HG02678 (cell line): Measurements from ENCODE around the gene MIA.
"Not testable (repeated sequence)": the region's sequence is repeated elsewhere in the genome, so short reads cannot be mapped to it uniquely, and the experiment has no call there.

Experiments
- ATAC-seq: cut with Tn5 transposase; IDR thresholded peaks from one replicate; pipeline ENCODE4 v1.9.1; 2021; ENCODE audit warnings: mild to moderate bottlenecking, moderate library complexity; ENCODE audit not compliant: unreplicated experiment

Gene MIA

GRCh38 chr19:40802300-40803169 lies 27.2 kb downstream of the MIA start:
- ATAC-seq = no peak

DNA sequence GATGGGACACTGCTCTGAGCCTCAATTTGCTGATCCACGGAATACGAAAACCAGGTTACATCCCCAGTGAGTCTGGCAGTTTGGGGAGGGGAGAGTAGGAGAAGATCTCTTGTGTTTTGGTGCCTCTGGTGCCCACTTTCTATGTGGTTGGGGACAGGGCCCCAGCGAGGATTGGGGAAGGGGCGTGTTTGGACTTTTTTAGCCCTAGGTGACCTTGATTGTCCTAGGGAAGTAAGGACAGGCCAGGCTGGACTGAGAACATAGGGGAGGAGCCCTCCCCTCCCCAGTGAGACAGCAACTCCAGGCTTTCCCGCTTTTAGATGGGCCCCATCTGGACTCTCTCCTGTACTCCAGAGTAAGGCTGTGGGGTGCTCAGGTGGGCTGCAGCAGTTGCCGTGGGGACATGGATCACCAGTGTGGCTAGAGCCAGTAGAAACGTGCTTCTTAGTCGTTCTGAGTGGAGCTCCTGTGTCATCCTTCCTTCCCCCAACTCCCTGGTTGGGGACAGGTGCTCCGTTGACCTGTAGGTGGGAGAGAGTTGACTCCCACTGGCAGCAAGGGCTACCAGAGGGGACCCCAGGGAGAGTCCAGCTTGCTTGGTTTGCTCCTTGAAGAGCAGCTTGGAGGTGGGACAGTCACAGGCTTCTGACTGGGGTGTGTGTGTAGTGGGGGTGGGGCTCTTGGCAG lies 28.0 kb downstream of the MIA start:
- no peak for ATAC-seq

GRCh38 chr19:40803857-40804782 lies 28.8 kb downstream of the MIA start:
- no peak for ATAC-seq

DNA sequence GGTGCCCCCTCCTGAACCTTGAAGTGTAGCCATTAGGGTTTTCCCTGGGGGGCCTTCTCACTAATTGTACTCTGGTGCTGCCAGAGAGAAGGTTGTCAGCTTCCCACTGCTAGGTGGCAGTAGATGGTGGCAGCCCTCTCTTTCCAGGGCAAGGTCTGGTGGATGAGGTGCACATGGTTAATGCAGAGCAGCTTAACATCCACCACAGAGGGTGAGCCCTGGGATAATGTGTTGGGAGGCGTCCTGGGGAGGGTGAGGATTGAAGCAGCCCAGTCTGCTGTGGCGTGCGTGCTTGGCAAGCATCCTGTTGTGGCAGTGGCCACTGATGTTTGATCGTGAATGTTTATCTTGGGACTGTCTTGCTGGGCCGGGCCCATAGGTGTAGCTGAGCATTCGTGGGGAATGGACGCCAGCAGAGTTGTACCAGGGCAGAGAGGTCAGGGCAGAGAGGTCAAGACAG lies 29.5 kb downstream of the MIA start:
- no peak for ATAC-seq

GRCh38 chr19:40805258-40805868 lies 30.0 kb downstream of the MIA start:
- no peak for ATAC-seq

DNA sequence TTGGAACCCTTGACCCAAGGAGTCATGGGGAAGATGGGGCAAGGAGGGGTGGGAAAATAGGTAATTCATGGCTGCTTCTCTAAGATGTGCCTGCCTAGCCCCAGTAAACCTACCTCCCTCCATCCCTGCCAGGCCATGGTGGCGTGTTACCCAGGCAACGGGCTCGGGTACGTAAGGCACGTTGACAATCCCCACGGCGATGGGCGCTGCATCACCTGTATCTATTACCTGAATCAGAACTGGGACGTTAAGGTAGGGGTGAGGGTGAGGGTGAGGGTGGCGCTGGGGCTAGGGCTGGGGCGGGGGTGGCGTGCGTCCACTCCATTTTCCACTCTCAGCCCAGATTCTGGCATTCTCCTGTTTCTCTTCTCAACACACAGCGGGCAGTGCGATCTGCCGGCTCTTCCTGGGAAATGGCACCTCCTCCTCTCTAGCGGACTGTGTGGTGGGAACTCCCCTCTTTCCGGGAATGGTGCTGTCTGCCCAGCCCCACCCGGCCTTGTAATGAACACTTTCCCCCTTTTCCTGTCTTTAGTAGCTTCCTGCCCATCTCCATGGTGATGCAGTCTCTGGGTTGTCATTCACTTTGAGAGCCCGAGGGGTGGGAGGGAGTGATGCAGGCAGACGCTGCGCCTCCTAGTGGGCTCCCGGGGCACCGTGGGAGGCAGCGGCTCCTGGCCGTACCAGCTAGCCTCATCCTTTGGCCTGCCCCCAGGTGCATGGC lies 31.3 kb downstream of the MIA start:
- ATAC-seq = no peak

DNA sequence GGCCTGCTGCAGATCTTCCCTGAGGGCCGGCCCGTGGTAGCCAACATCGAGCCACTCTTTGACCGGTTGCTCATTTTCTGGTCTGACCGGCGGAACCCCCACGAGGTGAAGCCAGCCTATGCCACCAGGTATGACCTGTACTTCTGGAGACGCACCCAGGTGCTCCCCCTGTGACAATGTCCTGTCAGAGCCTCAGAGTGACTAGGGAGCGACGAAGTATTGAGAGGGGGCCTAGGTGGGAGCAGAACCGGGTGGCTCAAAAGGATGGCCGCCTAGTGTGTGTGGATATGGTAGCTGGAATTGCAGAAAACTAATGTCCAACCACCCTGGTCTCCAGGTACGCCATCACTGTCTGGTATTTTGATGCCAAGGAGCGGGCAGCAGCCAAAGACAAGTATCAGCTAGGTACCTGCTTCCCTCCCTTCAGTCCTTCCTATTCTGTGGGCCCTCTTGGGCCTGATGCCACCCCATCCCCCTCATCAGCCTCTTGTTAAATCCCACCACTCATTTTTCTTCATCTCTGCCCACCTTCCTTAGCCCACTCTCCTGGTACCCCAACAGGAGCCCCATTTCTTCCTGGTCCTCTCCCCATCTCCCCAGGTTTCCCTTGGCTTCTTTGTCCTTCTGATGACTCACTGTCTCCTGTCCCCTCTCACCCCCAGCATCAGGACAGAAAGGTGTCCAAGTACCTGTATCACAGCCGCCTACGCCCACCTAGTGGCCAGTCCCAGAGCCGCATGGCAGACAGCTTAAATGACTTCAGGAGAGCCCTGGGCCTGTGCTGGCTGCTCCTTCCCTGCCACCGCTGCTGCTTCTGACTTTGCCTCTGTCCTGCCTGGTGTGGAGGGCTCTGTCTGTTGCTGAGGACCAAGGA lies 32.1 kb downstream of the MIA start:
- no peak for ATAC-seq

- ATAC-seq = no peak
Observed at GRCh38 chr19:40808021-40808325, 32.7 kb downstream of the MIA start.

GRCh38 chr19:40808497-40808896 lies 33.2 kb downstream of the MIA start:
- ATAC-seq = no peak

- ATAC-seq = no peak
Observed at GRCh38 chr19:40809358-40810086, 34.2 kb downstream of the MIA start.

- no peak for ATAC-seq
Observed at GRCh38 chr19:40810160-40810559, 34.8 kb downstream of the MIA start.

- peak; percentile 74 for ATAC-seq
Observed at GRCh38 chr19:40810649-40811408, 35.5 kb downstream of the MIA start.

DNA sequence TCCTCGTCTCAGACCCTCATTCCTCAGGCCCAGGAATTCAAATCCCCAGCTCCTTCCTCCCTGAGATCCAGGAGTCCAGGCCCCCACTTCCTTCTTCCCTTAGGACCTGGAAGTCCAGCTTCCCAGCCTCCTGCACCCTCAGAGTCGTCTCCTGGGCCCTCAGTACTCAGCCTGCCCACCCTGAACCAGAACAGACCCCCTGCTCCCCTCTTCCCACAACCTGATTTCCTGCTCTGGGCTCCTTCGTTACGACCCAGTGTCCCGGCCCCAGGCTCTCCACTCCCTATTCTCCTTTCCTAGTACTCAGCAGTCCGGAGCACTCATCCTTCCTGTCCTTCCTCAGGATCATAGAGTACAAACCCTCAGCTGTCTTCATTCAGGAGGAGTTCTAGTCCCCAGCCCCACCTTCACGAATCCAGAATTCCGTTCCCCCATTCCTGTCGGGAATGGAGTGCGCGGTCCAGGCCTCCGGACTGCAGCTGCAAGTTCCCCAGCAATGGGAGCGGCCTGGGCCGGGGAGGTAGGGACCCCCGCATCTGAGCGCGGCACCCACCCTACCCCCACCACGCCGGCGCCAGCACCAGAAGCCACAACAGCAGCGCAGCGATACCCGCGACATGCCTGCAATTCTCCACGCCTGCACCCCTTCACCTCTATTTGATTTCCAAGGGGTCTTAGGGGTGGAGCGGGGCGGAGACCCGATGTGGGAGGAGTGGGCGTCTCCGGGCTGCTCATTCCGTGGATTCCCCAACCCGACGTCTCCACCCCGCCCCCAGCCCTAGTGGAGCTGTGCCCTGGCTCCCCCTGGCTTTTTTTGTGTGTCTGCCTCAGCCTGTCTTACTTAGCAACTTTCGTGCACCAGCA lies 36.4 kb downstream of the MIA start:
- ATAC-seq = no peak

- not testable (repeated sequence) for ATAC-seq
Observed at GRCh38 chr19:40812571-40812970, 37.2 kb downstream of the MIA start.

GRCh38 chr19:40813182-40813581 lies 37.9 kb downstream of the MIA start:
- no peak for ATAC-seq

- ATAC-seq = no peak
Observed at GRCh38 chr19:40815223-40815622, 39.9 kb downstream of the MIA start.
